Measurements from ENCODE around the gene LAMC2. TPM values are rescaled to one million over a fixed set of nuclear protein-coding genes. Genes with fewer than 3 reads are reported as not detected.

The LAMC2 gene
- total and polyA plus RNA-seq, 2 of the 13 experiments (the other 11 are each of a cell fraction or from before 2014, with no cell fraction given), result 0.03 TPM; not detected in 1

DNA sequence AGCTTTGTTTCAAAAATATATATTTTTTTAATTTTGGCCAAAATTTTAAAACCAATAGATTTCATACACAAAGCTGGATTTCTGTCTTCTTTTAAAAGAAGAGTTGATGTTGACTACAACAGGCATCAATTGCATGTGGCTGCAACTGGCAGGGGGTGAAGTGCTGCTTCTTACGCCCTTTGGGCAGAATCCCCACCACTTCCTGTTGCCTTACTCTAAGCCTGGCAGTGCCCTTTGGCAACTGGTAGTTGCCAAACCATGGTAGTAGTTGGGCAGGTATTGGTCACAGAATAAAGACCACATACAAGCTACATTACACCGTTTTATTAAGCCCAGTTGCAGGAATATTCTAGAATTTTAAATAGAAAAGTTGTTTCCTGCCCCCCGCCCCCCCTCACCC, 17.0 kb downstream of the LAMC2 start:
- no peaks in the 10 kb centered on the region for H3K79me2 ChIP-seq (ENCODE audit: insufficient read depth, low read length)
- H3K4me1 ChIP-seq (ENCODE audit: insufficient read depth, low read length), result no peaks in the 10 kb centered on the region
- ATAC-seq (no peak), DNase-seq (ENCODE audit: low spot score) (no peak), FAIRE-seq (no peak)
- H3K4me3 ChIP-seq (replicated peaks in 1 of 3; ENCODE audit: insufficient read depth in 1 of 3, low read depth in 2 of 3, low read length in 3 of 3), result no peak overlapping the region
- no peaks in the 10 kb centered on the region for H4K20me1 ChIP-seq (ENCODE audit: insufficient read depth, low read length)
- no peak overlapping the region for H3K27ac ChIP-seq (ENCODE audit: extremely low read length, insufficient read depth, low read length)
- H3K4me2 ChIP-seq (ENCODE audit: low read depth, low read length), result no peak overlapping the region
- peaks cover 1 to 7% of the 10 kb centered on the region in 2 experiments; a peak in 1 of 5 replicates for H3K27me3 ChIP-seq (ENCODE audit: control insufficient read depth in 1 of 2, insufficient read depth in 2 of 2, low read length in 2 of 2)
- no peak overlapping the region for H2AFZ ChIP-seq (ENCODE audit: low read length)
- no peak for TF ChIP-seq NCOA5 (CRISPR knock-in tag; IDR thresholded peaks at IDR 0.05)
- no peak for TF ChIP-seq GATA4 (IDR thresholded peaks at IDR 0.05; ENCODE audit: borderline replicate concordance, low read depth)
- TF ChIP-seq RBM22 (optimal IDR thresholded peaks at IDR 0.05; ENCODE audit: low read length), result no peak
- no peak for TF ChIP-seq ZSCAN31 (CRISPR knock-in tag; IDR thresholded peaks at IDR 0.05; ENCODE audit: low read depth)
- TF ChIP-seq, protein P1, sequence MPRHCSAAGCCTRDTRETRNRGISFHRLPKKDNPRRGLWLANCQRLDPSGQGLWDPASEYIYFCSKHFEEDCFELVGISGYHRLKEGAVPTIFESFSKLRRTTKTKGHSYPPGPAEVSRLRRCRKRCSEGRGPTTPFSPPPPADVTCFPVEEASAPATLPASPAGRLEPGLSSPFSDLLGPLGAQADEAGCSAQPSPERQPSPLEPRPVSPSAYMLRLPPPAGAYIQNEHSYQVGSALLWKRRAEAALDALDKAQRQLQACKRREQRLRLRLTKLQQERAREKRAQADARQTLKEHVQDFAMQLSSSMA (CRISPR knock-in tag; IDR thresholded peaks at IDR 0.05), result no peak
- TF ChIP-seq ARID2 (CRISPR knock-in tag; IDR thresholded peaks at IDR 0.05; ENCODE audit: borderline replicate concordance), result no peak
- TF ChIP-seq, protein P2, sequence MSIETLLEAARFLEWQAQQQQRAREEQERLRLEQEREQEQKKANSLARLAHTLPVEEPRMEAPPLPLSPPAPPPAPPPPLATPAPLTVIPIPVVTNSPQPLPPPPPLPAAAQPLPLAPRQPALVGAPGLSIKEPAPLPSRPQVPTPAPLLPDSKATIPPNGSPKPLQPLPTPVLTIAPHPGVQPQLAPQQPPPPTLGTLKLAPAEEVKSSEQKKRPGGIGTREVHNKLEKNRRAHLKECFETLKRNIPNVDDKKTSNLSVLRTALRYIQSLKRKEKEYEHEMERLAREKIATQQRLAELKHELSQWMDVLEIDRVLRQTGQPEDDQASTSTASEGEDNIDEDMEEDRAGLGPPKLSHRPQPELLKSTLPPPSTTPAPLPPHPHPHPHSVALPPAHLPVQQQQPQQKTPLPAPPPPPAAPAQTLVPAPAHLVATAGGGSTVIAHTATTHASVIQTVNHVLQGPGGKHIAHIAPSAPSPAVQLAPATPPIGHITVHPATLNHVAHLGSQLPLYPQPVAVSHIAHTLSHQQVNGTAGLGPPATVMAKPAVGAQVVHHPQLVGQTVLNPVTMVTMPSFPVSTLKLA (IDR thresholded peaks at IDR 0.05), result no peak
- TF ChIP-seq TCF12 (IDR thresholded peaks at IDR 0.05), result no peak
- TF ChIP-seq TCF12 (CRISPR knock-in tag; IDR thresholded peaks at IDR 0.05), result no peak
- TF ChIP-seq ZNF264 (CRISPR knock-in tag; IDR thresholded peaks at IDR 0.05), result no peak
- no peak for TF ChIP-seq ZNF724P (CRISPR knock-in tag; IDR thresholded peaks at IDR 0.05; ENCODE audit: borderline replicate concordance)
- no peak for TF ChIP-seq SP1 (IDR thresholded peaks at IDR 0.05)
- TF ChIP-seq SP1 (CRISPR knock-in tag; IDR thresholded peaks at IDR 0.05), result no peak
- TF ChIP-seq RFXAP (CRISPR knock-in tag; IDR thresholded peaks at IDR 0.05; ENCODE audit: borderline replicate concordance), result no peak
- TF ChIP-seq HOXA5 (CRISPR knock-in tag; IDR thresholded peaks at IDR 0.05), result no peak
- no peak for TF ChIP-seq TAF1 (CRISPR knock-in tag; IDR thresholded peaks at IDR 0.05)
- H3K9ac ChIP-seq (ENCODE audit: insufficient read depth, low read depth, low read length), result no peak overlapping the region
- CTCF ChIA-PET (ENCODE audit: low intra/inter-chr PET ratio, low total read pairs), result no interaction called here
- H3K9me3 ChIP-seq (ENCODE audit: low read length), result no peaks in the 10 kb centered on the region
- BruUV-seq (replicated peaks), result no TSS peak
- in situ Hi-C loops (cut with HindIII; ENCODE audit: extremely low pct_ligation_motif_present, low pct_unique_long_range_greater_than_20kb) (no loop called here), intact Hi-C loops (cut with micrococcal nuclease; ENCODE audit: unreplicated experiment) (no loop called here)
- POLR2A ChIA-PET, result interaction anchor here (0.6 kb wide), 1 partner anchor 174 kb away, joined by 3 read pairs; no protein-coding TSS in a partner anchor
- 25% methylated on average over 3 of the region's 3 CpGs for WGBS (ENCODE audit: low lambda C conversion rate)
- no peaks in the 10 kb centered on the region for H3K36me3 ChIP-seq (replicated peaks in 1 of 2; ENCODE audit: control insufficient read depth in 1 of 2, insufficient read depth in 2 of 2, low read length in 2 of 2)
